ENCODE data around the gene MTPN. TPM values are rescaled to one million over a fixed set of nuclear protein-coding genes. Genes with fewer than 3 reads are reported as not detected.

MTPN gene
- total RNA-seq, 1 experiment from 2014 or later: 166 TPM

DNA sequence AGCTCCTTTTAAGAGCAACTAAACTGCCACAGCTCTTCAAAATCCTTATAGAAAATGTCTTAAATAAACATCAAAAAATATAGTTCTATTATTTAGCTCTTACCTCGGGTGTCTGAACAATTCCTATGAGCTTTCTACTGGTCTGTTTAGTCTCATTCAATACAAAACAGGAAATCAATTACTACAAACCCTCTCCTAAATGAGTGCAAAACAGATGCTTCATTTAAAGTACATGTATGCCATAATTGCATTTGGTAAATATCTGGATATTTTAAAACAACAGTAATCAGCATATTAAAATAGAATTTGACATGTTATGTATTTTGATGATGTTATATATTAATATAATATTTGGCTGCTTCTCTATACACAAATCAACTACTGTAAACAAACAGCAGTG is 38.5 kb upstream of the MTPN start:
- Histone ChIP-seq H3K27ac (ENCODE audit: low read depth, low read length, poor library complexity, severe bottlenecking) (no peak overlapping the region), H3K36me3 (ENCODE audit: insufficient read depth, low read length, poor library complexity, severe bottlenecking) (no peaks in the 10 kb centered on the region), H3K9me3 (ENCODE audit: low read depth, low read length, poor library complexity, severe bottlenecking) (no peaks in the 10 kb centered on the region), H3K27me3 (replicated peaks; ENCODE audit: insufficient read depth, low read depth, low read length, poor library complexity) (no peaks in the 10 kb centered on the region), H3K4me1 (ENCODE audit: insufficient read depth, low read length, poor library complexity, severe bottlenecking) (no peaks in the 10 kb centered on the region), H3K4me3 (ENCODE audit: low read depth, low read length, poor library complexity, severe bottlenecking) (no peak overlapping the region)
- POLR2A ChIA-PET (ENCODE audit: low non-redundant PET): no interaction called here
- intact Hi-C loops (cut with micrococcal nuclease; ENCODE audit: unreplicated experiment): no loop called here
- no peak for DNase-seq (ENCODE audit: low spot score)
- TF ChIP-seq EZH2 (IDR thresholded peaks at IDR 0.05; ENCODE audit: borderline replicate concordance, low read depth, low read length, poor library complexity, severe bottlenecking) (no peak), CTCF (conservative IDR thresholded peaks at IDR 0.05; ENCODE audit: low read depth, low read length) (no peak)
- CTCF ChIA-PET: no interaction called here
- BruUV-seq (replicated peaks): no TSS peak

DNA sequence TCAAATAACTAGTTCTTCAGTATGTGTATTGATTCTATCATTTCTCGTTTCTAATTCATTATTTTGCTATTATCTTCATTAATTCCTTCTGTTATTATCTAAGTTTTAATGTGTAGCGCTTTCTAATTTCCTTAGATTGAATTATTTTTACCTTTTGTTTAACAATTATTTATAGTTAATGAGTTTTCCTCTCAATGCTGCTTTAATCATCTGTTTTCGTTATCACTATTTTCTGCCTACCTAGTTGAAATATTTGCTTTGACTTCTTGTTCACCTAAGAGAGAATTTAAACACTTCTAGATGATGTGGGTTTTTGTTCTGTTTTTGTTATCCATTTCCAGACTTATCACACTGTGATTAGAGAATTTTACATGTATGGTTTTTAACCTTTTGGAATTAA is 37.5 kb upstream of the MTPN start:
- H3K9me3 ChIP-seq (ENCODE audit: low read depth, low read length, poor library complexity, severe bottlenecking): no peaks in the 10 kb centered on the region
- no peak overlapping the region for H3K27ac ChIP-seq (ENCODE audit: low read depth, low read length, poor library complexity, severe bottlenecking)
- H3K4me1 ChIP-seq (ENCODE audit: insufficient read depth, low read length, poor library complexity, severe bottlenecking): no peaks in the 10 kb centered on the region
- TF ChIP-seq EZH2 (IDR thresholded peaks at IDR 0.05; ENCODE audit: borderline replicate concordance, low read depth, low read length, poor library complexity, severe bottlenecking) (no peak), CTCF (conservative IDR thresholded peaks at IDR 0.05; ENCODE audit: low read depth, low read length) (no peak)
- no peaks in the 10 kb centered on the region for H3K36me3 ChIP-seq (ENCODE audit: insufficient read depth, low read length, poor library complexity, severe bottlenecking)
- no peak for DNase-seq (ENCODE audit: low spot score)
- intact Hi-C loops (cut with micrococcal nuclease; ENCODE audit: unreplicated experiment): no loop called here
- H3K4me3 ChIP-seq (ENCODE audit: low read depth, low read length, poor library complexity, severe bottlenecking): no peak overlapping the region
- no peaks in the 10 kb centered on the region for H3K27me3 ChIP-seq (replicated peaks; ENCODE audit: insufficient read depth, low read depth, low read length, poor library complexity)
- ChIA-PET CTCF (interaction anchor here (0.6 kb wide), 1 partner anchor 142 kb away, joined by 6 read pairs; no protein-coding TSS in a partner anchor), POLR2A (ENCODE audit: low non-redundant PET) (no interaction called here)
- BruUV-seq (replicated peaks): no TSS peak

- no TSS peak for BruUV-seq (replicated peaks)
Measured at GRCh38 chr7:136012238-136012637, 35.1 kb upstream of the MTPN start.

More at GRCh38 chr7:136012238-136012637, 35.1 kb upstream of the MTPN start:
- Histone ChIP-seq H3K4me3 (ENCODE audit: low read depth, low read length, poor library complexity, severe bottlenecking) (no peak overlapping the region), H3K9me3 (ENCODE audit: low read depth, low read length, poor library complexity, severe bottlenecking) (no peaks in the 10 kb centered on the region), H3K36me3 (ENCODE audit: insufficient read depth, low read length, poor library complexity, severe bottlenecking) (no peaks in the 10 kb centered on the region), H3K27me3 (replicated peaks; ENCODE audit: insufficient read depth, low read depth, low read length, poor library complexity) (no peaks in the 10 kb centered on the region), H3K27ac (ENCODE audit: low read depth, low read length, poor library complexity, severe bottlenecking) (no peak overlapping the region), H3K4me1 (ENCODE audit: insufficient read depth, low read length, poor library complexity, severe bottlenecking) (no peaks in the 10 kb centered on the region)
- TF ChIP-seq CTCF (conservative IDR thresholded peaks at IDR 0.05; ENCODE audit: low read depth, low read length) (no peak), EZH2 (IDR thresholded peaks at IDR 0.05; ENCODE audit: borderline replicate concordance, low read depth, low read length, poor library complexity, severe bottlenecking) (no peak)
- ChIA-PET POLR2A (ENCODE audit: low non-redundant PET) (no interaction called here), CTCF (no interaction called here)
- DNase-seq (ENCODE audit: low spot score): no peak
- intact Hi-C loops (cut with micrococcal nuclease; ENCODE audit: unreplicated experiment): no loop called here

Measured in A673 (cell line).